ENCODE results near the gene MALRD1.

Gene MALRD1

DNA sequence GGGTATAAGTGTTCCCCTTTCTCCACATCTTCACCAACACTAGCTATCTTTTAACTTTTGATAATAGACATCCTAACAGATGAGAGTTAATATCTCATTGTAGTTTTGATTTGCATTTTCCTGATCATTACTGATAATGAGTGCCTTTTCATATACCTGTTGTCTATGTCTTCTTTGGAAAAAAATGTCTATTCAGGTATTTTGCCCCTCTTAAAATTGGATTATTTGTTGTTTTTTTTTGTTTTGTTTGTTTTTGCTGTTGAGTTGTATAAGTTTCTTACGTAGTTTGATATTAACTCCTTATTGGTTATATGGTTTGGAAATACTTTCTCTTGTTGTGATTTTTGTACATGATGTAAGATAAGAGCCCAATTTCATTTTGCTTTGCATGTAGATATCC is 214.7 kb downstream of the MALRD1 start:
- no peak for DNase-seq
- H2AK5ac ChIP-seq (ENCODE audit: low read length): no peak overlapping the region
- H2BK5ac ChIP-seq (ENCODE audit: low read length): no peak overlapping the region
- no peaks in the 10 kb centered on the region for H3K79me1 ChIP-seq (ENCODE audit: low read length)
- no peaks in the 10 kb centered on the region for H3K36me3 ChIP-seq (ENCODE audit: control insufficient read depth, insufficient read depth, low read length)
- H3K4ac ChIP-seq (ENCODE audit: low read depth, low read length): no peak overlapping the region
- no CpG with 5 or more reads among the region's 1 CpG for WGBS (ENCODE audit: extremely low coverage, insufficient coverage, low lambda C conversion rate)
- no peak overlapping the region for H3K56ac ChIP-seq (ENCODE audit: low read length)
- H2BK15ac ChIP-seq (replicated peaks; ENCODE audit: low read depth): no peak overlapping the region
- no peak overlapping the region for H3K4me2 ChIP-seq (ENCODE audit: low read length)
- H3K23ac ChIP-seq (ENCODE audit: low read length): no peak overlapping the region
- no peak overlapping the region for H3K9ac ChIP-seq (ENCODE audit: low read length)
- no peak overlapping the region for H3K27ac ChIP-seq (ENCODE audit: low read depth, low read length)
- no peaks in the 10 kb centered on the region for H3K27me3 ChIP-seq (ENCODE audit: insufficient read depth, low read length, poor library complexity)
- H4K5ac ChIP-seq (ENCODE audit: low read length): no peak overlapping the region
- H4K8ac ChIP-seq (ENCODE audit: low read depth, low read length): no peak overlapping the region
- no peak overlapping the region for H2BK120ac ChIP-seq (ENCODE audit: low read depth, low read length)
- no peaks in the 10 kb centered on the region for H3K4me1 ChIP-seq (ENCODE audit: control insufficient read depth, low read depth, low read length)
- H3K18ac ChIP-seq (ENCODE audit: low read length): no peak overlapping the region
- H3K4me3 ChIP-seq (ENCODE audit: low read length): no peak overlapping the region
- H3K79me2 ChIP-seq (ENCODE audit: control insufficient read depth, insufficient read depth, low read length): no peaks in the 10 kb centered on the region

DNA sequence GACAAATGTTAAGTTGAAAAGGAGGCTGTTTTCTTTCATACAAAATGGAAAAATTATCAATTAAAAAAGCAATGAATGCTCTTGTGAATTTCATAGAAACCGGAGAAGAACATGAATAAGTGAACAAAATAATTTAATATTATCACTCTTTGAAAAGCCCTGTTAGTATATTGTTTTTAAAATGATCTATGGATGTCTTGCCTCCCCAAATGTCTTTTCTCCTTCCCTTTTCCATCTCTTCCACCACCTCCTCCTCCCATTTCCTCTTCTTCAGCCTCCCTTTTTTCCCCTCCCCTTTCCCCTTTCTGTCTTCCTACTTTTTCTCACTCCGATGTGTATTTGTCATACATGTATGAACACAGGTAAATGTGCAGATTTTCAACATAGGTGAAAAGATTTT is 234.7 kb downstream of the MALRD1 start:
- Histone ChIP-seq H2BK15ac (replicated peaks; ENCODE audit: low read depth) (no peak overlapping the region), H2AK5ac (ENCODE audit: low read length) (no peak overlapping the region), H3K23ac (ENCODE audit: low read length) (no peak overlapping the region), H3K27ac (ENCODE audit: low read depth, low read length) (no peak overlapping the region), H3K4me2 (ENCODE audit: low read length) (no peak overlapping the region), H3K4ac (ENCODE audit: low read depth, low read length) (no peak overlapping the region), H4K8ac (ENCODE audit: low read depth, low read length) (no peak overlapping the region), H3K79me2 (ENCODE audit: control insufficient read depth, insufficient read depth, low read length) (no peaks in the 10 kb centered on the region), H3K36me3 (ENCODE audit: control insufficient read depth, insufficient read depth, low read length) (no peaks in the 10 kb centered on the region), H3K56ac (ENCODE audit: low read length) (no peak overlapping the region), H3K4me3 (ENCODE audit: low read length) (no peak overlapping the region), H3K27me3 (ENCODE audit: insufficient read depth, low read length, poor library complexity) (no peaks in the 10 kb centered on the region), H3K9ac (ENCODE audit: low read length) (no peak overlapping the region), H2BK5ac (ENCODE audit: low read length) (no peak overlapping the region), H3K4me1 (ENCODE audit: control insufficient read depth, low read depth, low read length) (no peaks in the 10 kb centered on the region), H2BK120ac (ENCODE audit: low read depth, low read length) (no peak overlapping the region), H3K18ac (ENCODE audit: low read length) (no peak overlapping the region), H4K5ac (ENCODE audit: low read length) (no peak overlapping the region), H3K79me1 (ENCODE audit: low read length) (no peaks in the 10 kb centered on the region)
- no peak for DNase-seq
- no CpG with 5 or more reads among the region's 2 CpGs for WGBS (ENCODE audit: extremely low coverage, insufficient coverage, low lambda C conversion rate)

DNA sequence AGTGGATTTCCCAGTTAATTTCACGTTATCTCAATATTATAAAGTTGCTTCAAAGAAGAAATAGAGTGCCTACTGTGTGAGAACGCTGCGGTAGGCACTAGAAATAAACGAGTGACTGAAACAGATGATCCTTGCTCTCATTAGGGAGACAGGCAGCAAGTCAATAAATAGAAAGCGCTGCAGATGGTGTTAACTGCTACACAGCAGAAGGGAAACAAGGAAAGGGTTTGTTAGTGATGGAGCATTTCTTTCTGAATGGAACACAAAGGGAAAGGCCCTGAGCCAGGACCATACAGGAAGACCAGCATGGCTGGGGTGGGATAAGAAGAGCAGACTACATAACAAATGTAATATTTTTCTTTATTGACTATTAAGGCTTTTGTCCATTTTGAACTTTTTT is 235.2 kb downstream of the MALRD1 start:
- Histone ChIP-seq H3K79me1 (ENCODE audit: low read length) (no peaks in the 10 kb centered on the region), H3K4me1 (ENCODE audit: control insufficient read depth, low read depth, low read length) (no peaks in the 10 kb centered on the region), H3K27me3 (ENCODE audit: insufficient read depth, low read length, poor library complexity) (no peaks in the 10 kb centered on the region), H2BK120ac (ENCODE audit: low read depth, low read length) (no peak overlapping the region), H4K8ac (ENCODE audit: low read depth, low read length) (no peak overlapping the region), H2AK5ac (ENCODE audit: low read length) (no peak overlapping the region), H3K4me3 (ENCODE audit: low read length) (no peak overlapping the region), H3K79me2 (ENCODE audit: control insufficient read depth, insufficient read depth, low read length) (no peaks in the 10 kb centered on the region), H2BK15ac (replicated peaks; ENCODE audit: low read depth) (no peak overlapping the region), H3K4me2 (ENCODE audit: low read length) (no peak overlapping the region), H4K5ac (ENCODE audit: low read length) (no peak overlapping the region), H3K9ac (ENCODE audit: low read length) (no peak overlapping the region), H3K18ac (ENCODE audit: low read length) (no peak overlapping the region), H3K36me3 (ENCODE audit: control insufficient read depth, insufficient read depth, low read length) (no peaks in the 10 kb centered on the region), H3K56ac (ENCODE audit: low read length) (no peak overlapping the region), H3K27ac (ENCODE audit: low read depth, low read length) (no peak overlapping the region), H3K23ac (ENCODE audit: low read length) (no peak overlapping the region), H2BK5ac (ENCODE audit: low read length) (no peak overlapping the region), H3K4ac (ENCODE audit: low read depth, low read length) (no peak overlapping the region)
- no CpG with 5 or more reads among the region's 5 CpGs for WGBS (ENCODE audit: extremely low coverage, insufficient coverage, low lambda C conversion rate)
- DNase-seq: no peak

DNA sequence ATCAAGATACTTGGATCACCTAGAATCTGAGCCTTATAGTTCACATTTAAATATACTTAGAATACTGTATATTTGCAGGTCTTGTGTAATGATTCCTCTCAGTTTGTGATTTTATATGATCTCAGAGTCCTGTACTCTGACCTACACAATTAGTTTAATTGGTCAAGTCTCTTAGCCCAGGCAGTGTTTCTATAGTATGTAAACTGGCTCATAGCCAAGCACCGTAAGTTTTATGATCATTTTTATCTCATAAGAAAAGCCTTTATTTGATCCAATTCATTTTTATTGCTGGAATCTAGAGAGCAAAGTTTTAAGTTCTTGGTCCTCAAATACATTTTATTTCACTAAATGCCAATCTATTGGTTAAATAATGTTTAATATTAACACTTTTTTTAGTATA is 242.2 kb downstream of the MALRD1 start:
- WGBS (ENCODE audit: extremely low coverage, insufficient coverage, low lambda C conversion rate): no CpG with 5 or more reads among the region's 1 CpG
- Histone ChIP-seq H2BK120ac (ENCODE audit: low read depth, low read length) (no peak overlapping the region), H3K18ac (ENCODE audit: low read length) (no peak overlapping the region), H3K36me3 (ENCODE audit: control insufficient read depth, insufficient read depth, low read length) (no peaks in the 10 kb centered on the region), H2BK5ac (ENCODE audit: low read length) (no peak overlapping the region), H3K56ac (ENCODE audit: low read length) (no peak overlapping the region), H3K27ac (ENCODE audit: low read depth, low read length) (no peak overlapping the region), H3K79me2 (ENCODE audit: control insufficient read depth, insufficient read depth, low read length) (no peaks in the 10 kb centered on the region), H3K4ac (ENCODE audit: low read depth, low read length) (no peak overlapping the region), H3K4me3 (ENCODE audit: low read length) (no peak overlapping the region), H3K23ac (ENCODE audit: low read length) (no peak overlapping the region), H3K9ac (ENCODE audit: low read length) (no peak overlapping the region), H2BK15ac (replicated peaks; ENCODE audit: low read depth) (no peak overlapping the region), H3K4me1 (ENCODE audit: control insufficient read depth, low read depth, low read length) (no peaks in the 10 kb centered on the region), H4K8ac (ENCODE audit: low read depth, low read length) (no peak overlapping the region), H2AK5ac (ENCODE audit: low read length) (no peak overlapping the region), H3K4me2 (ENCODE audit: low read length) (no peak overlapping the region), H4K5ac (ENCODE audit: low read length) (no peak overlapping the region), H3K27me3 (ENCODE audit: insufficient read depth, low read length, poor library complexity) (no peaks in the 10 kb centered on the region), H3K79me1 (ENCODE audit: low read length) (no peaks in the 10 kb centered on the region)
- no peak for DNase-seq

DNA sequence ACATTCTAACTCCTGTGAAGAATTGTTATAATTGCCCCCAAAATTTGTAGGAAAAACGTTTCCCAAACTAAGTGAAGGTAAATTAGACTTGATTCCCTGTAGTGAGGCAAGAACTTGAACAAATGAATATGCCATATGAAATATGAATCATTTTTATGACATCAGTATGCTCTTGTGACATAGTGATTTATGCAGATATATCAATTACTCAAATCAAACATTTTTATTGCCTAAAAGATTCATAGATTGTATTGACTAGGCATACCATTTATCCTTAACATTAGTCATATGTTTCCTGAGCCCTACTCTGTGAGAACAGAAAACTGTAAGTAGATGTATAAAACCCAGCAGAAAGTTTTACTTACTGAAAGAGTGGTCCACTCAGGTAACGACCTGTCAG is 245.6 kb downstream of the MALRD1 start:
- H4K8ac ChIP-seq (ENCODE audit: low read depth, low read length): no peak overlapping the region
- H3K36me3 ChIP-seq (ENCODE audit: control insufficient read depth, insufficient read depth, low read length): no peaks in the 10 kb centered on the region
- H4K5ac ChIP-seq (ENCODE audit: low read length): no peak overlapping the region
- H2BK120ac ChIP-seq (ENCODE audit: low read depth, low read length): no peak overlapping the region
- H3K4me2 ChIP-seq (ENCODE audit: low read length): no peak overlapping the region
- H3K79me1 ChIP-seq (ENCODE audit: low read length): no peaks in the 10 kb centered on the region
- no peaks in the 10 kb centered on the region for H3K4me1 ChIP-seq (ENCODE audit: control insufficient read depth, low read depth, low read length)
- no peak overlapping the region for H3K9ac ChIP-seq (ENCODE audit: low read length)
- no peak overlapping the region for H3K56ac ChIP-seq (ENCODE audit: low read length)
- H3K79me2 ChIP-seq (ENCODE audit: control insufficient read depth, insufficient read depth, low read length): no peaks in the 10 kb centered on the region
- H2BK5ac ChIP-seq (ENCODE audit: low read length): no peak overlapping the region
- no peak overlapping the region for H3K27ac ChIP-seq (ENCODE audit: low read depth, low read length)
- H3K4me3 ChIP-seq (ENCODE audit: low read length): no peak overlapping the region
- no peaks in the 10 kb centered on the region for H3K27me3 ChIP-seq (ENCODE audit: insufficient read depth, low read length, poor library complexity)
- H2AK5ac ChIP-seq (ENCODE audit: low read length): no peak overlapping the region
- no peak overlapping the region for H3K4ac ChIP-seq (ENCODE audit: low read depth, low read length)
- H3K23ac ChIP-seq (ENCODE audit: low read length): no peak overlapping the region
- no CpG with 5 or more reads among the region's 2 CpGs for WGBS (ENCODE audit: extremely low coverage, insufficient coverage, low lambda C conversion rate)
- no peak for DNase-seq
- H3K18ac ChIP-seq (ENCODE audit: low read length): no peak overlapping the region
- H2BK15ac ChIP-seq (replicated peaks; ENCODE audit: low read depth): no peak overlapping the region

DNA sequence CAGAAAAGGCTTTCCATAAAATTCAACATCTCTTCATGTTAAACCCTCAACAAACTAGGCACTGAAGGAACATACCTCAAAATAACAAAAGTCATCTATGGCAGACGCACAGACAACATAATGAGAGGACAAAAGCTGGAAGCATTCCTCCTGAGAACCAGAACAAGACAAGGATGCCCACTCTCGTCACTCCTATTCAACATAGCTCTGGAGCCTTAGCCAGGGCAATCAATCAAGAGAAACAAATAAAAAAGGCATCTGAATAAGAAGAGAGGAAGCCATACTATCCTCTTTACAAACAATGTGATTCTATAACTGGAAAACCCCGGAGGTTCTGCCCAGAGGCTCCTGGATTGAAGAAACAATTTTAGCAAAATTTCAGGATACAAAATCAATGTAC is 251.0 kb downstream of the MALRD1 start:
- H3K4me2 ChIP-seq (ENCODE audit: low read length): no peak overlapping the region
- no peak overlapping the region for H4K5ac ChIP-seq (ENCODE audit: low read length)
- no peak overlapping the region for H3K27ac ChIP-seq (ENCODE audit: low read depth, low read length)
- H3K4me1 ChIP-seq (ENCODE audit: control insufficient read depth, low read depth, low read length): no peaks in the 10 kb centered on the region
- H2BK15ac ChIP-seq (replicated peaks; ENCODE audit: low read depth): no peak overlapping the region
- no peak overlapping the region for H3K23ac ChIP-seq (ENCODE audit: low read length)
- H3K79me1 ChIP-seq (ENCODE audit: low read length): no peaks in the 10 kb centered on the region
- no peak overlapping the region for H2BK5ac ChIP-seq (ENCODE audit: low read length)
- H3K18ac ChIP-seq (ENCODE audit: low read length): no peak overlapping the region
- no peaks in the 10 kb centered on the region for H3K36me3 ChIP-seq (ENCODE audit: control insufficient read depth, insufficient read depth, low read length)
- no peak overlapping the region for H4K8ac ChIP-seq (ENCODE audit: low read depth, low read length)
- no peak overlapping the region for H2BK120ac ChIP-seq (ENCODE audit: low read depth, low read length)
- H3K79me2 ChIP-seq (ENCODE audit: control insufficient read depth, insufficient read depth, low read length): no peaks in the 10 kb centered on the region
- WGBS (ENCODE audit: extremely low coverage, insufficient coverage, low lambda C conversion rate): no CpG with 5 or more reads among the region's 3 CpGs
- H3K9ac ChIP-seq (ENCODE audit: low read length): no peak overlapping the region
- no peaks in the 10 kb centered on the region for H3K27me3 ChIP-seq (ENCODE audit: insufficient read depth, low read length, poor library complexity)
- no peak overlapping the region for H3K56ac ChIP-seq (ENCODE audit: low read length)
- H3K4me3 ChIP-seq (ENCODE audit: low read length): no peak overlapping the region
- H3K4ac ChIP-seq (ENCODE audit: low read depth, low read length): no peak overlapping the region
- H2AK5ac ChIP-seq (ENCODE audit: low read length): no peak overlapping the region
- no peak for DNase-seq

All from mesendoderm (in vitro differentiated cells).